Renal cortex interstitium (tissue), 11 donors: ENCODE data around the gene GRK7. TPM values are rescaled to one million over a fixed set of nuclear protein-coding genes. Genes with fewer than 3 reads are reported as not detected.
"Not testable (repeated sequence)": the region's sequence is repeated elsewhere in the genome, so short reads cannot be mapped to it uniquely, and the experiment has no call there.

Experiments used
- DNase-seq, 11 donors: peaks; one replicate each; pipeline ENCODE4 v3.0.0-alpha.2; 2013; ENCODE audit warnings: low read depth in 9 of 11, low spot score in 4 of 11; ENCODE audit errors: extremely low read depth in 1 of 11
- polyA plus RNA-seq, 3 donors: library from polyadenylated mRNA; unstranded; fragments of 120-200 nt; gene quantifications; one replicate each; pipeline ENCODE4 v1.2.1, GENCODE V29; 2013; ENCODE audit not compliant: insufficient read length in 3 of 3

The GRK7 gene
- polyA plus RNA-seq, 3 donors = 0.11 to 0.21 TPM; not detected in 1

- no peak for DNase-seq
Observed at GRCh38 chr3:141743305-141743704, 19.9 kb upstream of the GRK7 start.

- DNase-seq = no peak
Observed at GRCh38 chr3:141746962-141747361, 16.2 kb upstream of the GRK7 start.

- no peak for DNase-seq
Observed at GRCh38 chr3:141753399-141753798, 9.8 kb upstream of the GRK7 start.

GRCh38 chr3:141754032-141754431 is 9.2 kb upstream of the GRK7 start:
- DNase-seq = no peak

- DNase-seq = not testable (repeated sequence)
Observed at GRCh38 chr3:141762552-141762951, 656 bp upstream of the GRK7 start.

- DNase-seq = no peak
Observed at GRCh38 chr3:141764045-141764444, 837 bp downstream of the GRK7 start.

GRCh38 chr3:141764465-141764864 is 1.3 kb downstream of the GRK7 start:
- no peak for DNase-seq

GRCh38 chr3:141764986-141765385 is 1.8 kb downstream of the GRK7 start:
- peak in 9 of 11 donors; percentile 23 to 54 (median 38) for DNase-seq

- DNase-seq = no peak
Observed at GRCh38 chr3:141767066-141767465, 3.9 kb downstream of the GRK7 start.

GRCh38 chr3:141769221-141769894 is 6.2 kb downstream of the GRK7 start:
- DNase-seq = no peak

- no peak for DNase-seq
Observed at GRCh38 chr3:141773676-141774075, 10.5 kb downstream of the GRK7 start.

- DNase-seq = no peak
Observed at GRCh38 chr3:141776376-141776775, 13.2 kb downstream of the GRK7 start.

GRCh38 chr3:141776885-141777284 is 13.7 kb downstream of the GRK7 start:
- DNase-seq = no peak

GRCh38 chr3:141777957-141778813 is 15.0 kb downstream of the GRK7 start:
- DNase-seq = no peak

- DNase-seq = no peak
Observed at GRCh38 chr3:141779667-141780066, 16.5 kb downstream of the GRK7 start.

- DNase-seq = no peak
Observed at GRCh38 chr3:141782386-141782932, 19.3 kb downstream of the GRK7 start.

GRCh38 chr3:141783632-141784031 is 20.4 kb downstream of the GRK7 start:
- no peak for DNase-seq

- no peak for DNase-seq
Observed at GRCh38 chr3:141784096-141784495, 20.9 kb downstream of the GRK7 start.

- DNase-seq = no peak
Observed at GRCh38 chr3:141784531-141784930, 21.3 kb downstream of the GRK7 start.

GRCh38 chr3:141788149-141788548 is 24.9 kb downstream of the GRK7 start:
- no peak for DNase-seq
